OCI-LY1 (cell line): ENCODE data around the gene GALNT10.

ENCODE experiments used
- EZH2 ChIP-seq: fragments of 200-600 bp; sonication (generic), shearing (Covaris generic); IDR thresholded peaks from 2 replicates; pipeline ENCODE4 v1.8.0; 2017; ENCODE audit warnings: borderline replicate concordance, mixed run types, mild to moderate bottlenecking, antibody characterized with exemption, low read length, moderate library complexity, mixed read lengths
- TF ChIP-seq, protein P1 (sequence below): fragments of 200-600 bp; sonication (generic), shearing (Covaris generic); IDR thresholded peaks from 2 replicates; pipeline ENCODE4 v1.5.1; 2017; ENCODE audit warnings: mild to moderate bottlenecking, antibody characterized with exemption, low read length, moderate library complexity, mixed read lengths

DNA sequence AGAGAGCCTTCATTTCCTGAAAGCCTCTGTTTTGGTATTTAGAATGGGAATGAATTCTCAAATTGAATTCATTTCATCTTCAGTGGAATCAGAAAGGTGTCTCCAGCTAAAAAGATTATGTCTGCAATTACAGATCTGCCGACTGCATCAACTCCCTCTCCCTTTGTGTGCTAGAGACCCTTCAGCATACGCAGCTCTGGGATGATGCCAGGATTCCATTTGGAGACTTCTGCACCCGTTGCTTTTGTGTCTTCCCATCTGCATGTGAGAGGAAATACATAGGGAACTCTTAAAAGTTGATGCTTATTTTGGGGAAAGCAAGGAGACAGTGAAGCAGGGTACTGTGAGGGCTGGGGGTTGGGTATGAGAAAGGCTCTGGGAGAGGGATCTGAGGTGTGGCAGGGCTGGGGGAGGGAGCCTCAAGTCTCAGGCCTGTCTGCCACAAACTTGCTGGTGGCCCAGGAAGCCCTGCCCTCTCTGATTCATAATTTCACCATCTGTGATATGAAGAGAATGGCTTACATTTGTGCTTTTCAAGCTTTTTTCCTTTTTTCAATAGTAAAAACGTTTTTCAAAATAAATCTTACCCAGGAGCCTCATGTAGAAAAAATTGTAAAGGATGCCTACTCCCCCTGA lies 165.6 kb downstream of the GALNT10 start:
- TF ChIP-seq, protein P1, sequence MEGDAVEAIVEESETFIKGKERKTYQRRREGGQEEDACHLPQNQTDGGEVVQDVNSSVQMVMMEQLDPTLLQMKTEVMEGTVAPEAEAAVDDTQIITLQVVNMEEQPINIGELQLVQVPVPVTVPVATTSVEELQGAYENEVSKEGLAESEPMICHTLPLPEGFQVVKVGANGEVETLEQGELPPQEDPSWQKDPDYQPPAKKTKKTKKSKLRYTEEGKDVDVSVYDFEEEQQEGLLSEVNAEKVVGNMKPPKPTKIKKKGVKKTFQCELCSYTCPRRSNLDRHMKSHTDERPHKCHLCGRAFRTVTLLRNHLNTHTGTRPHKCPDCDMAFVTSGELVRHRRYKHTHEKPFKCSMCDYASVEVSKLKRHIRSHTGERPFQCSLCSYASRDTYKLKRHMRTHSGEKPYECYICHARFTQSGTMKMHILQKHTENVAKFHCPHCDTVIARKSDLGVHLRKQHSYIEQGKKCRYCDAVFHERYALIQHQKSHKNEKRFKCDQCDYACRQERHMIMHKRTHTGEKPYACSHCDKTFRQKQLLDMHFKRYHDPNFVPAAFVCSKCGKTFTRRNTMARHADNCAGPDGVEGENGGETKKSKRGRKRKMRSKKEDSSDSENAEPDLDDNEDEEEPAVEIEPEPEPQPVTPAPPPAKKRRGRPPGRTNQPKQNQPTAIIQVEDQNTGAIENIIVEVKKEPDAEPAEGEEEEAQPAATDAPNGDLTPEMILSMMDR: no peak
- TF ChIP-seq EZH2: no peak
